HG03354 (cell line): Measurements from ENCODE around the gene FBXO48.
"Not testable (repeated sequence)": the region's sequence is repeated elsewhere in the genome, so short reads cannot be mapped to it uniquely, and the experiment has no call there.

Experiments used
- ATAC-seq: cut with Tn5 transposase; IDR thresholded peaks from one replicate; pipeline ENCODE4 v1.9.1; 2021; ENCODE audit warnings: mild to moderate bottlenecking; ENCODE audit not compliant: unreplicated experiment, poor library complexity, severe bottlenecking

The FBXO48 gene, protein sequence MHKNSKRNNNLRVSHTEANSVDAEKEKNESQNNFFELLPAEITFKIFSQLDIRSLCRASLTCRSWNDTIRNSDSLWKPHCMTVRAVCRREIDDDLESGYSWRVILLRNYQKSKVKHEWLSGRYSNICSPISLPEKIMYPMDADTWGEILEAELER

DNA sequence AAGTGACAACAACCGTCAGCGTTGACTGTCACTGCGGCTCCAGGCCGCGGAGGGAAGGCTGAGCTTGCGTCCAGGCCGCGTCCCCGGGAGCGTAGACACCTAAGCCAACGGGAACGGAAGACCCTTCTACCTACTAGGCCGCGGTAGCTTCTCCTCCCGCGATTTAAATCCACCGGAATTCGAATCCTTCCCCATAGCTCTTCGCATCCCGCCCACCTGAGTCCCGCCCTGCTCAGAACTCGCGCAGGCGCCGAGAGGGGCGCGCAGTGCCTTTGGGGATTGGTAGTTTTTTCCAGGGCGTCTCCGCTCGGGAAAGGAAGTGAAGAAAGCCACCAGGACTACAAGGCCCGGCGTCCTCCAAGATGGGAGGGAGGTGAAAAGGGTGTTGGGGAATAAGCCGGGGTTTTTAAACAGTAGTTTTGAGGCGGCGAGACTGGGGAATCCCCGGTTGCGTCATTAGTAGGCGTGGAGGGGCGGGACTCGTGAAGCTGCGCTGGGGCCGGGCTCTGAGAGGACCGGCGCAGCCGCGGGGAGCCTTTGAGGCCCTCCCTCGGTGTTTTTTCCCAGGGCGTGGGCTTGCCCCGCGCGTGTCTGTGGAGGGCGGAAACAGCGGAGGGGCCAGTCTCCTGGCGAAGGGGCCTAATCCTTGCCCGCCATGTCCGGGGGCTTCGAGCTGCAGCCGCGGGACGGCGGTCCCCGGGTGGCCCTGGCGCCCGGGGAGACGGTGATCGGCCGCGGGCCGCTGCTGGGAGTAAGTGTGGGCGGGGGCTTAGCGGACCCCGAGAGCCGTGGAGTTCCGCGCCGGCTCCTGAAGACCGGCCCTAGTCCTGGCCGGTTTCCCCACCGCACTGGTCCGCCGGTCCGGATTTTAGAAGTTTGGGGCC is at the start of gene FBXO48, which contains the start of gene APLF:
TSS of gene FBXO48 (minus strand) at position 218 of the 884 bp plus-strand sequence. CDS start 2,149 bp downstream, outside the sequence.
TSS of gene APLF (plus strand) at position 509 of the 884 bp plus-strand sequence. CDS start at position 656, 147 bp downstream.
- ATAC-seq = peak; percentile 96

DNA sequence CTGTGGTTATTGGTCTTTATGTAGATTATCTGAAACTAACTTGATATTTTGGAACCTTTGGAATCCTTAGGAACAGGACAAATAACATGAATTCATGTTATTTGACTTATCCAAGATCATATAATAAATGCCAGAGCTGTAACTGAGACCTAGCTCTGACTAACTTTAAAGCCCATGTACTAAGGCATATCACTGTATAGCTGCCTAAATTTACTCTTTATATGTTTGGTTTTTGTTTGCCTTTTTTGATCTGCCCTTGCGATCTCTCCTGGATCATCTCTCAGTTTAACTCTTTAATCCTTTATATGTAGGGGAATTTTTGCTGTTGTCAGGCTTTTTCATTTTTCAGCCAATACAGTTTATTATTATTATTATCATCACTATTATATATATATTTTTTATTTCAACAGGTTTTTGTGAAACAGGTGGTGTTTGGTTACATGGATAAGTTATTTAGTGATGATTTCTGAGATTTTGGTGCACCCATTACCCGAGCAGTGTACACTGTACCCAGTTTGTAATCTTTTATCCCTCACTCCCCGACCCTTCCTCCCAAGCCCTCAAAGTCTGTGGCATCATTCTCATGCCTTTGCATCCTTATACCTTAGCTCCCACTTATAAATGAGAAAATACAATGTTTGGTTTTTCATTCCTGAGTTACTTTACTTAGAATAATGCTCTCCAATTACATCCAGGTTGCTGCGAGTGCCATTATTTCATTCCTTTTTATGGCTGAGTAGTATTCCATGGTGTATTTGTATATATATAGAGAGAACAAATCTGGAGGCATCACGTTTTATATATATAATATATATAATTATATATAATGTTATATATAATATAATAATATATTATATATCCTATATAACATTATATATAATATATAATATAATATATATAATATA is 49.2 kb upstream of the FBXO48 start:
- no peak for ATAC-seq

DNA sequence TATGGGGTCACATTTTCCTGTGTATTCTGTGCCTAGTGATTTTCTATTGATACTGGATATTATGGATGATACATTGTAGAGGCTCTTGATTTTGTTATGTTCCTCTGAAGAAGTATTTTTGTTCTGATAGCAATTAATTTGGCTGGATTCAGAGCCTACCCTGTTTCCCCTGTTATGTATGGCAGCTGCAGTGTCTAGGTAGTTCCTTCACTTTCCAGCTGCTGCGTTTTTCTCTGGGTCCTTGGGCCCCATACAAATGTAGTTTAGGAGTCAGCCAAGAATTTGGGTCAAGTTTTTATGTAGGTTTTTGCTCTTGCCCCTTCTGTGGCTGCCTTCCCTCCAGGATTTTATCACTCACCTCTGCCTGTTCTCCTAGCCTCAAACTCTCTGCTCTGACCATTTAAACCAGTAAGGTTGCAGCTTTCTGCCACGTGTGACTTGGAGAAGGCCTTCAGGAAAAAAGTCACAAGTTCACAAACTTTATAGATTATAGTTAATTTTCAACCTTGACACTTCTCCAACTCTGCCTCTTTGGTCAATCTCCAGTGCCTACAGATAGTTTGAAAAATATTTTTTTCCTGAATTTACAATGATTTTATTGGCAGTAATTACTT is 47.3 kb upstream of the FBXO48 start:
- ATAC-seq = no peak

DNA sequence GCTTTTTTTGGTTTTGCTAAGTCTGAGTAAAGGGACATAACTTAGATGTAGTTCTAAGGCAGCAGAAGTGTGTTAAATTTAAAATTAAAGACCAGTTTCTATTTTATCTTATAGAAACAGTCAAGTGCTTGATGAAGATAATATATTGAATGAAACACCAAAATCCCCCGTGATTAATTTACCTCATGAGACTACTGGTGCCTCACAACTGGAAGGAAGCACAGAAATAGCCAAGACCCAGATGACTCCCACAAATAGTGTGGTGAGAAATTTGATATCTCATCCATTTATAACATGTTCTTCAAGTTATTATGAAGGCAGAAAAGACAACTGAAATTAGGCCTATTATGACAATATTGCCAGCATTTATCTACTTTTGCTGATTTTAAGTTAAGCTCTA is 45.9 kb upstream of the FBXO48 start:
- no peak for ATAC-seq

DNA sequence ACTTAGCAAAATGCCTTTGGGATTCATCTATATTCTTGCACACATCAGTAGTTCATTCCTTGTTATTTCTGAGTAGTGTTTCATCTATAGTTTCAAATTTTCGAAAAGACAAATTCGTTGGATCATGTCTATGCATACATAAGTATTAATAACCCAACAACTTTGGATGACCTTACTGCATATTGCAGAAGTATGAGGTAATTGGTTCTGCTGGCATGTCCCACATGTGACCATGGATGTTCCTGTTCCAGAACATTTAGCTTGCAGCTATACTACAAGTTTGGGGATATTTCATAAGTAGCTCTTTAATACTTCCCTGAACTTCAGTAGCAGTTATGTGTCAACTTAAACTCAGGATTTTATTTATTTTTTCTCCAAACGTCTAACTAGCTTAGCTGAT is 45.2 kb upstream of the FBXO48 start:
- ATAC-seq = no peak

DNA sequence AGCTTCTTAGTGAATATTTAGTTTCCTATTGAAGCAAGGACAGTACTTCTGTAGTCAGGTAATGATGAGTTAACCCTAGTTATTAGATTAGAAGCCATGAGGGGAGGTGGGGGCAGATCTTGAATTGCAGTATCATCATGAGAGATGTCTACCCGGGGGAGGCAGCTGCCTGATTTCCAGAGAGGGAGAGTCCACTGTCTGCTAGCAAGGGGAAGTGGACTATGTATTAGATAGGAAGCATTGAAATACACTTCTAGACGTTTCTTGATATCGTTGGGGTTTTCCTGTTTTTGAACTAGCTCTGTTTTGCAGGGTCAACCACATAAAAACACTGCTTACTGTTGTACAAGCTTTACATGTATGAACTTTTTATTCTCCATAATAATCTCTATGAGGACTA is 39.1 kb upstream of the FBXO48 start:
- no peak for ATAC-seq

DNA sequence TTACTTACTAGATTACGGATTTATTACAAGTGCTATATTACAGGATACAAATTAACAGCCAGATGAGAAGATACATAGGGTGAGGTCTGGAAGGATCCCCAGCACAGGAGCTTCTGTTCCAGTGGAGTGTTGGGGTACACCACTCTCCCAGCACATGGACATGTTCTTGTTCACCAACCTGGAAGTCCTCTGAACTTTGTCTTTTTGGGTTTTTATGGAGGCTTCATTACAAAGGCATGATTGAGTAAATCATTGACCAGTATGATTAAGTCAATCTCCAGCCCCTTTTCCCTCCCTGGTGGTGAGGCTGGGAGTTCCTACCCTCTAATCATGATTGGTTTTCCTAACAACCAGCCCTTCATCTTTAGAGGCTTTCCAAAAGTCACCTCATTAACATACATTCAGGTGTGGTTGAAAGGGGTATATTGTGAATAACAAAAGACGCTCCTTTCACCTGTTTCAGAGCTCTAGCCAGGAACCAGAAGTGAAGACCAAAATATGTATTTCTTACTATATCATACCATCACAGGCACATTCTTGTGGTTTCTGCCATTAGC is 38.6 kb upstream of the FBXO48 start:
- no peak for ATAC-seq

DNA sequence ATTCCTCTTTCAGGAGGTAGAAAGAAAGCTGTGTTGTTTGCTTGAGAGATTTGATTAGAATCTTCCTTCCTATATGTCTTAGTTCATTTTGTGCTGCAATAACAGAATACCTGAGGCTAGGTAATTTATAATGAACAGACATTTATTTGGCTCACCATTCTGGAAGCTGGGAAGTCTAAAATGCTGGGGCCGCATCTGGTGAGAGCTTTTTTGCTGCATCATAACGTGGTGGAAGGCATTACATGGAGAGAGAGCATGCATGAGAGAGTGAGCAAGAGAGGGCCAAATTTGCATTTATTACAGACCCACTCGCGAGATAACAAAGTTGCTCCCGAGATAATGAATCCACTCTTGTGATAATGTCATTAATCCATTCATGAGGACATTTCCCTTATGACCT is 34.7 kb upstream of the FBXO48 start:
- no peak for ATAC-seq

DNA sequence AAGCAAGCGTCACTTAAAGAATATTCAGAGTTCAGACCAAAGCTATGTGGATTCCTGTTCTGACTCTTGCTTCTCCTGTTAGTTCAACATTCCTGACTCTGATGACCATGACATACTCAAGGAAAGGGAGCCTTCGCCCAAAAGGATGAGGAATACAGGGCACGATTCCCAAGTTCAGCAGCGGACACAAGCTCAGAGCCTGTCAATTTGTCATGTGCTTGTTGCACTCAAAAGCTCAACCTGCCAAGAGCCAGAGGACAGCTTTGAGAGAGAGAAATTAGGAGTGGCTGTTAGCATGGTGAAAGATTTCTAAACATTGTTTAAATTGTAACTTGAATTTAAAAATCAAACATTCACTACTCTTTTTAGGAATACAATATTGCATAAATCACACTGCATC is 33.6 kb upstream of the FBXO48 start:
- ATAC-seq = no peak

DNA sequence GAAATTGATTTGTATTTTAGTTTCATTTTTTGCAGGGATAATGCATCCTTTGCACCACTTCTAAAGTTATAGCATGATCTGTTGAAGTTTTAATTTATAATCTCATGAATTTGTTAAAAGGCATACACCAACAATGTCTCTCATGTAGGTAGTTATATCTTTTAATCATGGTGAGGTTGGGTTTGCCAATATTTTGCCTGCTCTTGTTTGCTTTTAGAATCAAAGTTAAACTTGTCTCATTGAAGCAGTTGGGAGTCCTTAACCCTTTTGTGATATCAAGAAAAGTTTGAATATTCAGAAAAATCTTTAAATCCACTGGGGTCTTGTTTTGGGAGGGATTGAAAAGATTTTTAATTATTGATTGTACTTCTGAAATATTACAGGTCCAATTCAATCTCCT is 32.0 kb upstream of the FBXO48 start:
- ATAC-seq = no peak

DNA sequence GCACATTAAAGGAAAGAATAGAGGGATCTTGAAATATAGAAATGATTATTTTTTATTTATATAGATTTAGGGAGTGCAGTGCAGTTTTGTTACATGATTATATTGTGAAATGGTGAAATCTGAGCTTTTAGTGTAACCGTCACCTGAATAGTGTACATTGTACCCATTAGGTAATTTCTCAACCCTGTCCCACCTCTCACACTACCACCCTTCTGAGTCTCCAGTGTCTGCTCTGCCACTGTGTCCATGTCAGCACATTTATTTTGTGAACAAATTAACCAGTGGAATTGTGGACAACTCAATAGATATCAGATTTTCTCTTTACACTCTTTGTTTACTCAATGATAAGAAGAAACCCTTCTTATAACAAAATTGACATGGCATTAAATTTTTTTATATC is 24.5 kb upstream of the FBXO48 start:
- ATAC-seq = no peak

DNA sequence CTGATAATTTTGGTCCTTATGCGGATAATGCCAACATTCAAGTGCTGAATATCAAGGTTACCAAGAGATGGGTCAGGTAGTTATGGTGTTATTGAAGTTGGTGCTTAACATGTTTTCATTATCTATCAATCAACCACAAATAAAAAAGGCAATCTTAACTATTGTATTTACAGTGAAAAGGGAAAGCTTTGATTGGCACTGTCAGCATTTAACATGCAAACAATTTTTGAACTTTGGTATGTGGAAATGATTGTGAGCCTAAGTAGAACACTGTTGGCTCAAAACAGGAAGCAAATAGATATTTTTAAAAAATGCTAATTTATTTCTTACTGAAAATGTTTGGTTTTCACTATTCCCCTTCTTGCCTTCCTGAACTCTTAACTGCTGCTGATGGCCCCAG is 22.2 kb upstream of the FBXO48 start:
- ATAC-seq = no peak

DNA sequence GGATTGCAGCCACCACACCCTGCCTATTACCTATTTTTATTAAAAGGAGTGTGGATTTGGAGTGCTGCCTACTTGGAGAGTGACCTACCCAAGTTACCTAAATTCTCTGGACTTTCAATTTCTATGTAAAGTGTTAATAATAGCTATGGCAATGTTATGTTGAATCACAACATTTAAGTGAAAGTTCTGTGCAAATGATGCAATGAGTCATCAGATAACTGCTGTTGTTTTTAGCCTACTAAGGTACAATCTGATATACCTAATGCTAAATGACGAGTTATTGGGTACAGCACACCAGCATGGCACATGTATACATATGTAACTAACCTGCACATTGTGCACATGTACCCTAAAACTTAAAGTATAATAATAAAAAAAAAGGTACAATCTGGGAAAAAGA is 21.5 kb upstream of the FBXO48 start:
- ATAC-seq = not testable (repeated sequence)

DNA sequence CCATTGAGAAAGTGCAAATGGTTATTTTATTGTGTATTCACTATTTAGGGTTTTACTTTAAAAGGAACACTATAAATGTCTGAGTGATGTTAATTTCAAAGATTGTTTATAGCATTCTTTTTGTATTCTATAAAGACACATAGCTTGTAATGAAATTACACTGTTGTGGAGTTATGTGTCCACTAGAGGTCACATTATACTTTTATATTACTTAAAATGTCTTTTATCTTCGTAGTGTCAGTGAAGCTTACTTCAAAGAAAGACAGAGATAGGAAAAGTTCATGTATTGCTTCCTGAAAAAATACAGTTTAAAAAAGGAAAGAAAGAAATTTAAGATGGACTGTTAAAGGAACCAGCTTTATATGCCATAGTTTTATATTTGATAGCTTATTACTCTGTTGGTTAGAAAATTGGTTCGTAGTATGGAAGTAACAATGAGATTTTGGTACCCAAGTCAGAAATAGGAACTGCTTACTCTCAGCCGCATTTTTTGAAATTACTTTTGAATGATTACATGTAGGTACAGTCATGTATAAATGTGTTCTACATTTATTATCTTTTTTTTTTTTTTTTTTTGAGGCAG is 20.8 kb upstream of the FBXO48 start:
- ATAC-seq = no peak

DNA sequence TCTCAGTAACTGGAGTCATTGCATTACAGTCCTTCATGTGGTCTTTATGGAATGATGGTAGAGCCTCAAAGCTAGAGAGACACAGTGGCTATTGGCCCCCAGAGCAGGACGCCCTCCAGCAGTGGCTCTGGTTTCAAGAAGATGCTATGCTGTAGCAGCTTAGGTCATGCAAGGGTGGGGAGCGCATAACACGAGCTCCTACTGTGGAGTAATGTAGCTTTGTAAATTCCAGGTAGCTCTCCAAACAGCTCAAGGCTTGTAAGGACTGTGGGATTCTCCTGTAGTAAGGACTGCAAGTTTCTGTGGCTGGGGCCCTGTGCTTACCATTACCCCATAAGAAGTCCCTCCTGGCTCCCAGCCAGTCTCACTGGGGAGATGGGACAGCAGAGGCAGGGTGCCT is 15.9 kb upstream of the FBXO48 start:
- ATAC-seq = no peak

DNA sequence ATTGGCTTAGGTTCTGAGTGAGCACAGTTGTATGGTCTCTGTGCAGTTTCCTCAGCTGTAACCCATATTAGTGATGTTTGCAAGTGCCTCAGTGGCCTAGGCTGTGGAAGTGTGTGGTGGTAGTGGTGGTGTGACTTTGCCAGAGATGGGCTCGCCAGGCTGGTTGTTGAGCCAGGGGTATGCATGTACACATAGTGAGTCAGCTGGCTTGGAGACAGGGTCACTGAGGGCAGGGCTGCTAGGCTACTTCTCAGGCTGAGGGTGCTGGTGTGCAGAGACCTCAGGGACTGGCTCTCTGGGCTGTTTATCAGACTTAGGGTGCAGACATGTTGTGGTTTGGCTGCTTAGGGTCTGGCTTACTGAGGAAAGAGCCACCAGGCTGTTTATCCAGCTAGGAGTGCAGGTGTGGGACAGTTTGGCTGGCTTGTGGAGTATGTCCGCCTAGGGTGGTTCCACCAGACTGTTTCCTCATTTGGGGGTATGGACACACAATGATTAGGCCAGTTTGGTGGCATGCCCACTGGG is 15.3 kb upstream of the FBXO48 start:
- ATAC-seq = no peak

DNA sequence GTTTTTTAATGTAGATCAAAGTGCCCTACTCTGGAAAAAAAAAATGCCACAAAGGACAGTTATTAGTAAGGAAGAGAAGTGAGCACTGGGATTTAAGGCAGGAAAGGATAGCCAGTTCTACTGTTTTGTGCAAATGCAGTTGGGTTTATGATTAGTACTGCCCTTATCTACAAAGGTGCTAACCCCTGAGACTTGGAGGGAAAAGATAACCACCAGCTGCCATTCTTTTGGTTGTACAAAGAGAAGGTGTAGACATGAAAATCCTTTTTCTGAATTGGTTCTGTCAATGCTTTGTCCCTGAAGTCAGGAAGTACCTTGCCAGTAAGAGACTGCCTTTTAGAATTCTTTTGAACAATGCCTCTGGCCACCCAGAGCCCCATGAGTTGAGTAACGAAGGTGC is 11.6 kb upstream of the FBXO48 start:
- ATAC-seq = no peak

DNA sequence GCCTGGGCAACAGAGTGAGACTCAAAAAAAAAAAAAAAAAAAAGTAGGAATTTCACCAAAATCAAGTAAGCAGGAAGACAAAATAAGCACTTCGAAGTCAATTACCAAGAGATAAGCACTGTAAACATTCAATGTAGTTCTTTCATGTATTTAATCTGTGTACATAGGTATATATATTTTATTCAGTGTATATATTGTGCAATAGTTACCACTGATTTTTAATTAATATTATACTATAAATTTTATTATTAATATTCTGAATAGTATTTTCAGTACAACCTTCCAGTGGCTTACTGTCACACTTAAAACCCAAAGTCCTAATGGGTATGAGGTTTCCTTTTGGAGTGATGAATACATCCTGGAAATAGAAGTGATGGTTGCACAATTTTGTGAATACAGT is 9.4 kb upstream of the FBXO48 start:
- no peak for ATAC-seq

DNA sequence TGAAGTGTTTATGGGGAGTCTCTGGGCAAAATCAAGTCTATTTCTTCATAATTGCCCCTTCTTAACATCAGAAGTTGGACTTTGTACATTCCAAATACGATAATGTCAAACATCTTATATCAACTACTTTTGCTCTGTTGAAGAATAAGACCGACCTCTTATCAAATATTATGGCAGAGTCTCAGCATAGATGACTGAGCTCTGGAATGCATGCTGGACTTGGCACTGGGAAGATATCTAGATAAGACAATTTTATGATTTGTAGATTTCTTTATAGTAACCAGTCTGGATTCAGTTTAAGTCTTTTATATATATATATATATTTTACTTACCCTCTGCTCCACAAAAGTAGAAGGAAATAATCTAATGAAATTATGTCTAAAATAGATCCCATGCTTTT is 8.5 kb upstream of the FBXO48 start:
- ATAC-seq = no peak
